ENCODE data around the gene OR8H3. TPM values are rescaled to one million over a fixed set of nuclear protein-coding genes. Genes with fewer than 3 reads are reported as not detected.
"Not testable (repeated sequence)": the region's sequence is repeated elsewhere in the genome, so short reads cannot be mapped to it uniquely, and the experiment has no call there.

Gene OR8H3, protein sequence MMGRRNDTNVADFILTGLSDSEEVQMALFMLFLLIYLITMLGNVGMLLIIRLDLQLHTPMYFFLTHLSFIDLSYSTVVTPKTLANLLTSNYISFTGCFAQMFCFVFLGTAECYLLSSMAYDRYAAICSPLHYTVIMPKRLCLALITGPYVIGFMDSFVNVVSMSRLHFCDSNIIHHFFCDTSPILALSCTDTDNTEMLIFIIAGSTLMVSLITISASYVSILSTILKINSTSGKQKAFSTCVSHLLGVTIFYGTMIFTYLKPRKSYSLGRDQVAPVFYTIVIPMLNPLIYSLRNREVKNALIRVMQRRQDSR
- not detected for total RNA-seq

- H3K4me3 ChIP-seq, result no peak within 1 kb of the TSS
- DNase-seq, result no peak
- no peaks in the 10 kb centered on the region for H3K36me3 ChIP-seq
- intact Hi-C loops (cut with DNase I), result no loop called here
- no peak within 1 kb of the TSS for H3K9ac ChIP-seq (ENCODE audit: low read depth in 2 of 2, low read length in 2 of 2)
- no peaks in the 10 kb centered on the region for H3K9me3 ChIP-seq
- no peak for TF ChIP-seq CTCF (IDR thresholded peaks at IDR 0.05)
- no peaks in the 10 kb centered on the region for H3K4me1 ChIP-seq
- no peaks in the 10 kb centered on the region for H3K27me3 ChIP-seq
- H3K27ac ChIP-seq, result no peak within 1 kb of the TSS
Observed at GRCh38 chr11:56122073-56122472, at the start of gene OR8H3. Gene OR8H3, plus strand, starts transcription at chr11:56122373. Its CDS starts 0 bp downstream, at chr11:56122373.

DNA sequence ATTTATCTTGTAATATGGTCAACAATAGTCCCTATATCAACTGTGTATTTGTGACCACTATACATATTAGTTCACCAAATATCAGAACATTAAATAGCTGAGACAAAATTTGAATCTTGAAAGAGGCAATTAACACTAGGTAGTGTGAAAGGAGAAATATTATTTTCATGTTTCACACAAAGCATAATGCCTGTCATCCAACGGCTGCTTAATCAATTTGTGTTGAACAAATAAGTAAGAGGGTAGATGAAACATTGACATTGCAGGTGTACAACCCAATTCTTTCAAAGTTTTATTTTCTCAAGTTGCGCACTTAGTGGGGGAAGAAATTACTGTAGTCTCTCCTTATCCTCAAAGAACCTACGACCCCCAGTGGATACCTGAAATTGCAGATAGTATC, 32.5 kb upstream of the OR8H3 start:
- Histone ChIP-seq H3K36me3 (no peaks in the 10 kb centered on the region), H3K27ac (no peak overlapping the region), H3K4me3 (no peak overlapping the region), H3K9ac (ENCODE audit: low read depth in 2 of 2, low read length in 2 of 2) (no peak overlapping the region), H3K9me3 (no peaks in the 10 kb centered on the region), H3K27me3 (no peaks in the 10 kb centered on the region), H3K4me1 (no peaks in the 10 kb centered on the region)
- no peak for DNase-seq
- intact Hi-C loops (cut with DNase I), result no loop called here
- TF ChIP-seq CTCF (IDR thresholded peaks at IDR 0.05), result no peak

DNA sequence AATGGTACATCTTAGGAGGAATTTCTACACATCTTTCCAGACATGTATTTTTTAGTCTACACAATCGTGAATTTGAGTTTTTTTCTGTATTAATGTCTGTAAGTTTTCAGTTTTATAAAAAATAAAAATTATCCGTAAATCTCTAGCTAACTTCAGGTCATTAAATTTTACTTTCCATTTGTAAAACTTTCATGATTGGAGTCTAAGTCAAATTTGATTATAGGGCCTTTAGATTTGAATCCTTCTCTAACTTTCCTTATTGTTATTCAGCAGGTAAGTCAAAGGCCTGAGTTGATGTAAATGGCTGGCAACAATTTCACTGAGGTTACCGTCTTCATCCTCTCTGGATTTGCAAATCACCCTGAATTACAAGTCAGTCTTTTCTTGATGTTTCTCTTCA, 29.2 kb upstream of the OR8H3 start, which contains the start of gene OR8I2:
OR8I2 (plus strand) TSS at position 301 of the 400 bp plus-strand sequence; CDS start at position 301, 0 bp downstream.
- no peak for TF ChIP-seq CTCF (IDR thresholded peaks at IDR 0.05)
- Histone ChIP-seq H3K27me3 (no peaks in the 10 kb centered on the region), H3K27ac (no peak within 1 kb of the TSS), H3K4me3 (no peak within 1 kb of the TSS), H3K36me3 (no peaks in the 10 kb centered on the region), H3K9ac (ENCODE audit: low read depth in 2 of 2, low read length in 2 of 2) (no peak within 1 kb of the TSS), H3K4me1 (no peaks in the 10 kb centered on the region), H3K9me3 (no peaks in the 10 kb centered on the region)
- no peak for DNase-seq
- intact Hi-C loops (cut with DNase I), result no loop called here

GRCh38 chr11:56103210-56103737, 18.9 kb upstream of the OR8H3 start, which contains the start of gene OR8H2:
Gene OR8H2, plus strand, starts transcription at chr11:56103687. Its CDS starts 1,356 bp downstream, at chr11:56105043.
- intact Hi-C loops (cut with DNase I), result no loop called here
- Histone ChIP-seq H3K9ac (ENCODE audit: low read depth in 2 of 2, low read length in 2 of 2) (no peak within 1 kb of the TSS), H3K27me3 (no peaks in the 10 kb centered on the region), H3K9me3 (no peaks in the 10 kb centered on the region), H3K4me3 (no peak within 1 kb of the TSS), H3K27ac (no peak within 1 kb of the TSS), H3K36me3 (no peaks in the 10 kb centered on the region), H3K4me1 (no peaks in the 10 kb centered on the region)
- DNase-seq, result no peak
- no peak for TF ChIP-seq CTCF (IDR thresholded peaks at IDR 0.05)

- intact Hi-C loops (cut with DNase I), result no loop called here
- Histone ChIP-seq H3K27me3 (no peaks in the 10 kb centered on the region), H3K36me3 (no peaks in the 10 kb centered on the region), H3K9ac (ENCODE audit: low read depth in 2 of 2, low read length in 2 of 2) (no peak within 1 kb of the TSS), H3K9me3 (no peaks in the 10 kb centered on the region), H3K27ac (no peak within 1 kb of the TSS), H3K4me1 (no peaks in the 10 kb centered on the region), H3K4me3 (no peak within 1 kb of the TSS)
- no peak for DNase-seq
- TF ChIP-seq CTCF (IDR thresholded peaks at IDR 0.05), result no peak
Observed at GRCh38 chr11:56140151-56140661, 18.0 kb downstream of the OR8H3 start, which contains the start of gene OR8J3. Gene OR8J3, minus strand, starts transcription at chr11:56140201. Its CDS starts 2,483 bp downstream, at chr11:56137718.

DNA sequence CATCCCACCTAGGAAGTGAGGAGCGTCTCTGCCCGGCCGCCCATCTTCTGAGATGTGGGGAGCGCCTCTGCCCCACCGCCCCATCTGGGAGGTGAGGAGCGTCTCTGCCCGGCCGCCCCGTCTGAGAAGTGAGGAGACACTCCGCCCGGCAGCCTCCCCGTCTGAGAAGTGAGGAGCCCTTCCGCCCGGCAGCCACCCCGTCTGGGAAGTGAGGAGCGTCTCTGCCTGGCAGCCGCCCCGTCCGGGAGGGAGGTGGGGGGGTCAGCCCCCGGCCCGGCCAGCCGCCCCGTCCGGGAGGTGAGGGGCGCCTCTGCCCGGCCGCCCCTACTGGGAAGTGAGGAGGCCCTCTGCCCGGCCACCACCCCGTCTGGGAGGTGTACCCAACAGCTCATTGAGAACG, 21.5 kb downstream of the OR8H3 start:
- H3K4me3 ChIP-seq; H3K4me1 ChIP-seq; H3K9ac ChIP-seq (ENCODE audit: low read depth in 2 of 2, low read length in 2 of 2); H3K27ac ChIP-seq; H3K27me3 ChIP-seq; H3K9me3 ChIP-seq; H3K36me3 ChIP-seq; intact Hi-C loops (cut with DNase I); DNase-seq: not testable (repeated sequence)

Data from colonic mucosa (tissue), 4 donors.